Measurements from ENCODE around the gene CDC5L.

Gene CDC5L

GRCh38 chr6:44495036-44495901 lies 107.8 kb downstream of the CDC5L start:
- DNase-seq (ENCODE audit: low spot score), result no peak
- TF ChIP-seq CTCF (IDR thresholded peaks at IDR 0.05; ENCODE audit: borderline replicate concordance, control extremely low read depth, extremely low read depth, insufficient read depth, missing control alignments), result no peak
- in situ Hi-C loops (cut with MboI; ENCODE audit: low sequenced_read_pairs, unreplicated experiment), result no loop called here

- in situ Hi-C loops (cut with MboI; ENCODE audit: low sequenced_read_pairs, unreplicated experiment), result no loop called here
- no peak for TF ChIP-seq CTCF (IDR thresholded peaks at IDR 0.05; ENCODE audit: borderline replicate concordance, control extremely low read depth, extremely low read depth, insufficient read depth, missing control alignments)
- no peak for DNase-seq (ENCODE audit: low spot score)
These were observed 109.3 kb downstream of the CDC5L start for GRCh38 chr6:44496665-44497369.

- TF ChIP-seq CTCF (IDR thresholded peaks at IDR 0.05; ENCODE audit: borderline replicate concordance, control extremely low read depth, extremely low read depth, insufficient read depth, missing control alignments), result no peak
- no peak for DNase-seq (ENCODE audit: low spot score)
- in situ Hi-C loops (cut with MboI; ENCODE audit: low sequenced_read_pairs, unreplicated experiment), result no loop called here
These were observed 110.3 kb downstream of the CDC5L start for GRCh38 chr6:44497807-44498206.

GRCh38 chr6:44498436-44498835 lies 110.9 kb downstream of the CDC5L start:
- TF ChIP-seq CTCF (IDR thresholded peaks at IDR 0.05; ENCODE audit: borderline replicate concordance, control extremely low read depth, extremely low read depth, insufficient read depth, missing control alignments), result no peak
- DNase-seq (ENCODE audit: low spot score), result no peak
- in situ Hi-C loops (cut with MboI; ENCODE audit: low sequenced_read_pairs, unreplicated experiment), result no loop called here

- TF ChIP-seq CTCF (IDR thresholded peaks at IDR 0.05; ENCODE audit: borderline replicate concordance, control extremely low read depth, extremely low read depth, insufficient read depth, missing control alignments), result no peak
These were observed 112.1 kb downstream of the CDC5L start for GRCh38 chr6:44499609-44500008.

More at GRCh38 chr6:44499609-44500008, 112.1 kb downstream of the CDC5L start:
- no peak for DNase-seq (ENCODE audit: low spot score)
- in situ Hi-C loops (cut with MboI; ENCODE audit: low sequenced_read_pairs, unreplicated experiment), result no loop called here
